Measurements from ENCODE around the gene TUBB2A.
"Not testable (repeated sequence)": the region's sequence is repeated elsewhere in the genome, so short reads cannot be mapped to it uniquely, and the experiment has no call there.

TUBB2A gene

GRCh38 chr6:3178666-3179065 lies 21.3 kb upstream of the TUBB2A start:
- DNase-seq, result not testable (repeated sequence)

DNA sequence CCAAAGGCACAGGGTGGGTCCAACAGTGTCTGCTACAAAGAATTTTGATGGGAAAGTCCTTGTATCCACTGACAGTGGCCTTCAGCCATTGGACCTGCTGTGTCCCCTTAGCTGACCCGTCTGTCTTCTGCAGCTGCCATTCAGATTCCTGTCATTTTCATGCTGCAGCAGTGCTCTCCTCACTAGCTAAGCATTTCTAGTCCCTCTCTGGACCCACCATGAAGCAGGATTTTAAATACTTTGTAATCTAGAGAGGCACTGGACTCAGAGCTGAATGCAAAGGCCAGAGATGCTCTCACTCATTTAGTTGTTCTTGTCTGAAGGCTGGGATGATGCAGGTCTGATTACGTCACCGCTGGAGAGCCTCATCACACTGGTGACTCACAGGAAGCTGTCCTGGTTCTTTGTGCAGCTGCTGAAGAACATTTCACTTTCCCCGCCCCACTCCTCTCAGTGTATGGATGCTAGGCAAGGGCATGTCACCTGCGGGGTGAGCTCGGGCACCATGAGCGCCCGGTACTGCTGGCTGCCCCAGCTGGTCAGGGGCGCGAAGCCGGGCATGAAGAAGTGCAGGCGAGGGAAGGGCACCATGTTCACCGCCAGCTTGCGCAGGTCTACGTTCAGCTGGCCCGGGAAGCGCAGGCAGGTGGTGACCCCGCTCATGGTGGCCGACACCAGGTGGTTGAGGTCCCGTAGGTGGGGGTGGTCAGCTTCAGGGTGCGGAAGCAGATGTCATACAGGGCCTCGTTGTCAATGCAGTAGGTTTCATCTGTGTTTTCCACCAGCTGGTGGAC lies 19.4 kb upstream of the TUBB2A start:
- DNase-seq, result peak; percentile 81

- no peak for DNase-seq
Observed at GRCh38 chr6:3175715-3176402, 18.5 kb upstream of the TUBB2A start.

DNA sequence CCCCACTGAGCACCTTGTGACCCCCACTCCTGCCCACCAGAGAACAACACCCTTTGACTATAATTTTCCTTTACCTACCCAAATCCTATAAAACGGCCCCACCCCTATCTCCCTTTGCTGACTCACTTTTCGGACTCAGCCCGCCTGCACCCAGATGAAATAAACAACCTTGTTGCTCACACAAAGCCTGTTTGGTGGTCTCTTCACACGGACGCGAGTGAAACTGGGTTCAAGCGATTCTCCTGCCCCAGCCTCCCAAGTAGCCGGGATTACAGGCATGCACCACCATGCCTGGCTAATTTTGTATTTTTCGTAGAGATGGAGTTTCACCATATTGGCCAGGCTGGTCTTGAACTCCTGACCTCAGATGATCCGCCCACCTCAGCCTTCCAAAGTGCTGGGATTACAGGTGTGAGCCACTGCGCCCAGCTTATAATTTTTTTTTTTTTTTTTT lies 16.3 kb upstream of the TUBB2A start:
- DNase-seq, result not testable (repeated sequence)

DNA sequence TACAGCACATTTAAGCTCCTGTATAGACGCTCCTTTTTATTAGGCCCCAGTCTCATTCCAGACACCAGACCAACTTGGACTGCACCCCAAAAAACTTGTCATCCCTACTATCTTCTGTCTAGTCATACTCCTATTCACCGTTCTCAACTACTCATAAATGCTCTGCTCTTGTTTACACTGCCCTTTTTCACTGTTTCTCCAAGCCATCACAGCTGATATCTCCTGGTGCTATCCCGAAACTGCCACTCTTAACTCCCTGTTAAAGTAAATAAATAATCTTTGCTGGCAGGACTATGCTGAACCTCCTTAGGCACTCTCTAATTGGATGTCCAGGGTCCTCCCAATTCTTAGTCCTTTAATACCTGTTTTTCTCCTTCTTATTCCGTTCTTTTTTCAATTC lies 15.4 kb upstream of the TUBB2A start:
- DNase-seq, result not testable (repeated sequence)

DNA sequence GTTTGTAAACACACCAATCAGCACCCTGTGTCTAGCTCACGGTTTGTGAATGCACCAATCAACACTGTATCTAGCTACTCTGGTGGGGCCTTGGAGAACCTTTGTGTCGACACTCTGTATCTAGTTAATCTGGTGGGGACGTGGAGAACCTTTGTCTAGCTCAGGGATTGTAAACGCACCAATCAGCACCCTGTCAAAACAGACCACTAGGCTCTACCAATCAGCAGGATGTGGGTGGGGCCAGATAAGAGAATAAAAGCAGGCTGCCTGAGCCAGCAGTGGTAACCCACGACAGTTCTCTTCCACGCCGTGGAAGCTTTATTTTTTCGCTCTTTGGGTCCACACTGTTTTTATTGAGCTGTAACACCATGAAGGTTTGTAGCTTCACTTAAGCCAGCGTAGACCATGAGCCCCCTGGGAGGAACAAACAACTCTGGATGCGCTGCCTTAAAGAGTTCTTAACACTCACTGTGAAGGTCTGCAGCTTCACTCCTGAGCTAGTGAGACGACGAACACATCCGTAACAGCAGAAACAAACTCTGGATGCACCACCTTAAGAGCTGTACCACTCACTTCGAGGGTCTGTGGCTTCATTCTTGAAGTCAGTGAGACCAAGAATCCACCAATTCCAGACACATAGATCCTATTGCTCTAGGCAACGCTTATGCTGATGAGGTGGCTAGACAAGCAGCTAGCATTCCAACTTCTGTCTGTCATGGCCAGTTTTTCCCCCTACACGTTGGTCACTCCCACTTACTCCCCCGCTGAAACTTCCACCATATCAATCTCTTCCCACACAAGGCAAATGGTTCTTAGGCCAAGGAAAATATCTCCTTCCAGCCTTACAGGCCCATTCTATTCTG lies 14.2 kb upstream of the TUBB2A start:
- DNase-seq, result not testable (repeated sequence)

- DNase-seq, result not testable (repeated sequence)
Observed at GRCh38 chr6:3170676-3171075, 13.3 kb upstream of the TUBB2A start.

- not testable (repeated sequence) for DNase-seq
Observed at GRCh38 chr6:3168046-3168445, 10.7 kb upstream of the TUBB2A start.

- not testable (repeated sequence) for DNase-seq
Observed at GRCh38 chr6:3166535-3167225, 9.3 kb upstream of the TUBB2A start.

DNA sequence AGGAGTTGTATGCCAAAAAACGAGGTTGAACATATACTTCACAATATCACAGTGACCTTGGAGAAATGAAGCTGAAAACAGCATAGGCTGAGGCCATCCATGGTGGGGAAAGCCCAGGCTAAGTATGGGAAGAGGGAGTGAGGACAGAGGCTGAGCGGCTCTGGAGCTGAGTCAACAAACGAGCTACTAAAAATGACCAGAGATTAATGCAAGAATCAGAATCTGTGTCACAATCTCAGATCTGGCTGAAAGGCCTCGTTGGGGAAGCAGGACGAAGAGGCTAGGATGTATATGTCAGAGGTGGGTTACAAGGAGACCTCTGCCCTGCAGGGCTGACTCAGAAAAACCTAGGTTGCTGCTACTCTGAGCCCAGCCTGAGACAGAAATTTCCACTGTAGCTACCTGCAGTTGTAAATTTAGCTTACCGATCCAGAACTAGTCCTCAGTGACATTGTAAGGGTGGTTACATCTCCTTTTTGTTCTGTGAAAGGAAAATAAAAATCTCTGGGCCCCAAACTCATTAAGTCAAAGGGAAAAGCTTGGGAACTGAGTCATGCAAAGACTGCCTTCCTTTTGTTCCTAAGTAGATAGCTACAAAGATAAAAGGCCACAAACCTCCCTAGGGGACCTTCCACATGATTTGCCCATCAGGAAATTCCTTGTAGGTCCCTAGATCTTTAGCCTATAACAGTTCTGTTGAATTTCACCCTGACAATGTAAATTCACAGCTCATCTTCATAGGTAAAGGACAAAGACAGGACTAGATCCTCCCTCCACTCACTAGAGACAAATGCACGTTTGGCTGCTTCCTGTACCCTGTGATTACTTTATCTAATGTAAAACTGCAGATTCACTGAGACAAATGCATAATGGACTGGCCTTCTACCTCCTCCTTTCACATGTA lies 8.5 kb upstream of the TUBB2A start:
- no peak for DNase-seq

DNA sequence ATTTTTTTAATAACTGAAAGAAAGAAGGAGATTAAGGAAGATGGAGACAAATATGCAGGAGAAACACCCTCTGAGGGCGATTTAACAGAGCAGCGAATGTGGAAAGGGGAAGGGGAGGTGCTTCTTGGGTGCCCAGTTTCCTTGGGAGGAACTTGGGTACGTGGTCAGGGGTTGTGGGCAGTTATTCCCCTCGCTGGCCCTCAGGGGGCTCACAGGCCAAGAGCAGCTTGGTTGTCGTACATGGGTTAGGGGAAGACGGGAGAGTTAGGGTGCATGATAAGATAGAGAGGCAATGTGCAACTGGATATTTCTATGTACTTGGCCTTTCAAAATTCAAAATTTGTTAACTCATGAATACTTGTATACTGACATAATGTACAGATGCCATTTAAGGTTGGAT lies 7.0 kb upstream of the TUBB2A start:
- DNase-seq, result no peak

GRCh38 chr6:3163248-3163594 lies 5.9 kb upstream of the TUBB2A start:
- no peak for DNase-seq

DNA sequence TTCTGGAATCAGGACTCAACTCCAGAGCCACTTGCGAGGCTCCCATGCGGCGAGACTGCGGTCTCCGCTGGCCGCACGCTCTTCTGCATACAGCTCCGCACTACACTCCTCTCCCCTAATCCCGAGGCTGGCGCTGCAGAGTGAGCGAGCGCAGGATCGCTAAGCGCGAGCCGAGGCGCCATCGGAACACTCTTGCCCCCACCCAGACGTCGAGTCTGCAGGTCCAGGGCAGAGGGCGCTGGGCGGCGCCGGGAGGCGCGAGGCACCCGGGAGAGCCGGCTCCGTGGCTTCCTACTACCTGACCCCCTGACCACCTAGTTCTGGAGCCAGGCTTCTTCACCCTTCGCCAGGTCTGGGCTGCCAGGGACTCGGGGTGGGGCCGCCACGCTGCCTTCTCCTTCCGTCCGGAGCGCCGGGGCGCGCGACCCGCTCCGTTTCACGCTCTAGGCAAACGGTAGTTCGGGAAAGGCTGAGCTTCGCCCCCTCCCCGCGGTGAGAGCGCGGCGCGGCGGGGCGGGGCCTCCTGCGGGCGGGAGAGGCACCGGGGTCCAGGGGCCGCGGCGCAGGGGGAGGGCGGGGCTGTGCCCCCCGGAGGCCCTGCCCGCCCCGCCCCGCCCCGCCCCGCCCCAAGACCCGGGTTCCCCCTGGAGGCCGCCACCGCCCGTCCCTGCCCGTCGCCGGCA lies 5.4 kb upstream of the TUBB2A start:
- DNase-seq, result peak; percentile 86

DNA sequence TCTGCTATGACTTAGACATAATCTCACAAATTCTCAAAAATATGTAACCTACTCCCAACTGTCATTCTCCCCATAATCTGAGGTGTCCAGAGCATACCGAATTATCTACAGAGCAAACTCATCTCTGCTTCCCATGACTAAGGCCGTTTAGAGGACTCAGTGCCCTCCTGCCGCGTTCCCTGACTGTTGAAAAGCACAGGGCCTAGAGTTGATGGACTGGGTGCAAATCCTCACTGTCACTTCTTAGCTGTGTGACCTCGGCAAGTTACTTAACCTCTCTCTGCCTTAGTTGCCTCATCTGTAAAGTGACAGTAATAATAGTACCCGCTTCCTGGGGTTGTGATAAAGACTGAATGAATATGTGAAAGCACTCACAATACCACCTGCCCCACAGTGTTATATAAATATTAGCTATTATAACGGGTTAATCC lies 4.7 kb upstream of the TUBB2A start:
- DNase-seq, result no peak

DNA sequence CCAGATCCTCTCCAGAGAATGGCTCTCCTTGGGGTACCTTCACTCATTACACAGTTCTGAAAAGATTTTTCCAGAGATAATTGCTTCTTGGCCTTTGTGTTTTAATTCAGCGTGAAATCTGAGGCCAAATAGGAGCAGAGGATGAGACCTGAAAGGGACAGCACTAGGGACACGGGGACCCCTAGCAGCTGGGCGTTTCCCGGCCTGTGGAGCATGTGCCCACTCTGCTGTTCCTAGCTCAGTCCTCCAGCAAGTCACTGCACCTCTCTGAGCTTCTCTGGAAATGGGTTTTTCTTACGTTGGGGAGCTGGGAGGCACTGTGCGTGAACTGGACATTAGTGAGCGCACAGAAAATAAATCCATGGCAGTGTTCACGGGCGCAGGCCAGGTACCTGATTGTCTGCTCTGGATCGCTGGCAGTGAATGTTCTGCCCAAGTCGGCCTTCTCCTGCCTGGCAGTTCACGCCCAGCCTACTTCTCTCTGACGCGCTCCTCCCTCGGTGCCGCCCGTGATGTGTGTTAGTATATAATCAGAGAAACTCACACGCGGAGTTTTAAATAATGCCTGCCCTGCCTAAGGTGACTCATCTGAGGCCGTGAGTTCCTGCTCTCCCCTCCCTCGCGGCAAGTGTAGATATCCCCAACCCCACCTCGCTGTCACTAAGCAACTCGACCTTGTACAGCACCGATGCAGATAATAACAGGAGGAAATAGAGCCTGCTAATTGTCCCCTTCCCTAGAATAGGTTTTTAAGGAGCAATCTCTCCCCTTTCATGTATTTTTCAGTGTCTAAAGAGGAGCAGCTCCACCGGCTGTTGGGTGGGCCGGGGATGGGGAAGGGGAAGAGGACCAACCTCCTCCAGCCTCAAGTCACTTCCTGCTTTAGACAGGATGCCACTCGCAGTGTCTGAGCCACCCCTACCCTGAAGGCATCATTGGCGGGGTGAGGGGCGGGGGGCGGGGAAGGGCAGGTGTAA lies 2.7 kb upstream of the TUBB2A start:
- peak; percentile 53 for DNase-seq

GRCh38 chr6:3156184-3157130 lies 887 bp downstream of the TUBB2A start:
- DNase-seq, result not testable (repeated sequence)

DNA sequence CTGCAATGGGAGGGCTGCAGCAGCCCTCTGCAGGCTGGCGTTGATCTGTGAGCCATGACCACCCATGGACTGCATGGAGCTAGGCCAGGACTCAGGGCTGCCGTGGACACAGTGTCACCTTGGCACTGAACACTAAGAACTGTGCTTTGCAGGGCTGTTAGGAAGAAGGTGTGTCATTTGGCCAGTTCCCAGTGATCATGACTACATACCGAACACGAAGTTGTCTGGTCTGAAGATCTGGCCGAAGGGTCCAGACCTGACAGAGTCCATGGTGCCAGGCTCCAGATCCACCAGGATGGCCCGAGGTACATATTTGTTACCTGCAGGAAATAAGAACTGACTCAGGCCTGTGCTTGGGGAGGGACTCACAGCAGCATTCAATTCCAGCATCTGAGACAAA lies 1.9 kb downstream of the TUBB2A start:
- not testable (repeated sequence) for DNase-seq

GRCh38 chr6:3152689-3153088 lies 4.7 kb downstream of the TUBB2A start:
- DNase-seq, result no peak

- peak; percentile 56 for DNase-seq
Observed at GRCh38 chr6:3151691-3152090, 5.7 kb downstream of the TUBB2A start.
